ENCODE data around the gene LRRC18. TPM values are rescaled to one million over a fixed set of nuclear protein-coding genes. Genes with fewer than 3 reads are reported as not detected.

Gene LRRC18
- total RNA-seq, 3 donors from 2014 or later = not detected

- no peaks in the 10 kb centered on the region for H3K9me3 Mint-ChIP-seq
- no peak overlapping the region for H3K4me3 Mint-ChIP-seq
- no peak for ATAC-seq
- H3K27me3 Mint-ChIP-seq (ENCODE audit: low read depth) = no peaks in the 10 kb centered on the region
- no peaks in the 10 kb centered on the region for H3K36me3 Mint-ChIP-seq (ENCODE audit: insufficient read depth)
- no peaks in the 10 kb centered on the region for H3K4me1 Mint-ChIP-seq (ENCODE audit: low read depth)
- no peak for DNase-seq
Observed at GRCh38 chr10:48938990-48939536, 577 bp downstream of the LRRC18 start.

GRCh38 chr10:48938281-48938680 lies 1.4 kb downstream of the LRRC18 start:
- no peak overlapping the region for H3K4me3 Mint-ChIP-seq
- no peaks in the 10 kb centered on the region for H3K4me1 Mint-ChIP-seq (ENCODE audit: low read depth)
- H3K27me3 Mint-ChIP-seq (ENCODE audit: low read depth) = no peaks in the 10 kb centered on the region
- DNase-seq (no peak), ATAC-seq (no peak)
- H3K36me3 Mint-ChIP-seq (ENCODE audit: insufficient read depth) = no peaks in the 10 kb centered on the region
- H3K9me3 Mint-ChIP-seq = no peaks in the 10 kb centered on the region

- Mint-ChIP-seq H3K4me3 (no peak overlapping the region), H3K4me1 (ENCODE audit: low read depth) (no peaks in the 10 kb centered on the region), H3K36me3 (ENCODE audit: insufficient read depth) (no peaks in the 10 kb centered on the region), H3K27me3 (ENCODE audit: low read depth) (no peaks in the 10 kb centered on the region), H3K9me3 (no peaks in the 10 kb centered on the region)
- DNase-seq = no peak
- ATAC-seq = no peak
Observed at GRCh38 chr10:48937796-48938195, 1.8 kb downstream of the LRRC18 start.

- no peak for ATAC-seq
- Mint-ChIP-seq H3K4me3 (no peak overlapping the region), H3K36me3 (ENCODE audit: insufficient read depth) (no peaks in the 10 kb centered on the region), H3K4me1 (ENCODE audit: low read depth) (no peaks in the 10 kb centered on the region), H3K9me3 (no peaks in the 10 kb centered on the region), H3K27me3 (ENCODE audit: low read depth) (no peaks in the 10 kb centered on the region)
- DNase-seq = no peak
Observed at GRCh38 chr10:48935577-48935976, 4.1 kb downstream of the LRRC18 start.

GRCh38 chr10:48934672-48935501 lies 4.8 kb downstream of the LRRC18 start:
- ATAC-seq (no peak), DNase-seq (no peak)
- Mint-ChIP-seq H3K9me3 (no peaks in the 10 kb centered on the region), H3K36me3 (ENCODE audit: insufficient read depth) (no peaks in the 10 kb centered on the region), H3K4me3 (no peak overlapping the region), H3K27me3 (ENCODE audit: low read depth) (no peaks in the 10 kb centered on the region), H3K4me1 (ENCODE audit: low read depth) (no peaks in the 10 kb centered on the region)

- no peaks in the 10 kb centered on the region for H3K36me3 Mint-ChIP-seq (ENCODE audit: insufficient read depth)
- no peak overlapping the region for H3K4me3 Mint-ChIP-seq
- no peaks in the 10 kb centered on the region for H3K9me3 Mint-ChIP-seq
- no peak for DNase-seq
- no peak for ATAC-seq
- no peaks in the 10 kb centered on the region for H3K27me3 Mint-ChIP-seq (ENCODE audit: low read depth)
- H3K4me1 Mint-ChIP-seq (ENCODE audit: low read depth) = no peaks in the 10 kb centered on the region
Observed at GRCh38 chr10:48932831-48933664, 6.6 kb downstream of the LRRC18 start.

GRCh38 chr10:48931188-48931587 lies 8.5 kb downstream of the LRRC18 start:
- Mint-ChIP-seq H3K4me1 (ENCODE audit: low read depth) (no peaks in the 10 kb centered on the region), H3K36me3 (ENCODE audit: insufficient read depth) (no peaks in the 10 kb centered on the region), H3K27me3 (ENCODE audit: low read depth) (no peaks in the 10 kb centered on the region), H3K4me3 (no peak overlapping the region), H3K9me3 (no peaks in the 10 kb centered on the region)
- no peak for ATAC-seq
- DNase-seq = no peak

- no peak for ATAC-seq
- Mint-ChIP-seq H3K9me3 (no peaks in the 10 kb centered on the region), H3K4me1 (ENCODE audit: low read depth) (no peaks in the 10 kb centered on the region), H3K4me3 (no peak overlapping the region), H3K27me3 (ENCODE audit: low read depth) (no peaks in the 10 kb centered on the region), H3K36me3 (ENCODE audit: insufficient read depth) (no peaks in the 10 kb centered on the region)
- no peak for DNase-seq
Observed at GRCh38 chr10:48929413-48929990, 10.1 kb downstream of the LRRC18 start.

- H3K4me3 Mint-ChIP-seq = no peak overlapping the region
- no peaks in the 10 kb centered on the region for H3K36me3 Mint-ChIP-seq (ENCODE audit: insufficient read depth)
- ATAC-seq (no peak), DNase-seq (no peak)
- H3K4me1 Mint-ChIP-seq (ENCODE audit: low read depth) = no peaks in the 10 kb centered on the region
- no peaks in the 10 kb centered on the region for H3K9me3 Mint-ChIP-seq
- H3K27me3 Mint-ChIP-seq (ENCODE audit: low read depth) = no peaks in the 10 kb centered on the region
Observed at GRCh38 chr10:48926764-48927540, 12.7 kb downstream of the LRRC18 start.

- DNase-seq (no peak), ATAC-seq (no peak)
- Mint-ChIP-seq H3K4me1 (ENCODE audit: low read depth) (no peaks in the 10 kb centered on the region), H3K27me3 (ENCODE audit: low read depth) (no peaks in the 10 kb centered on the region), H3K4me3 (no peak overlapping the region), H3K9me3 (no peaks in the 10 kb centered on the region), H3K36me3 (ENCODE audit: insufficient read depth) (no peaks in the 10 kb centered on the region)
Observed at GRCh38 chr10:48926255-48926654, 13.4 kb downstream of the LRRC18 start.

- ATAC-seq (no peak), DNase-seq (no peak)
- no peak overlapping the region for H3K4me3 Mint-ChIP-seq
- no peaks in the 10 kb centered on the region for H3K4me1 Mint-ChIP-seq (ENCODE audit: low read depth)
- no peaks in the 10 kb centered on the region for H3K9me3 Mint-ChIP-seq
- no peaks in the 10 kb centered on the region for H3K27me3 Mint-ChIP-seq (ENCODE audit: low read depth)
- no peaks in the 10 kb centered on the region for H3K36me3 Mint-ChIP-seq (ENCODE audit: insufficient read depth)
Observed at GRCh38 chr10:48924988-48925387, 14.7 kb downstream of the LRRC18 start.

GRCh38 chr10:48923748-48924147 lies 15.9 kb downstream of the LRRC18 start:
- ATAC-seq (no peak), DNase-seq (no peak)
- H3K4me1 Mint-ChIP-seq (ENCODE audit: low read depth) = no peaks in the 10 kb centered on the region
- no peaks in the 10 kb centered on the region for H3K36me3 Mint-ChIP-seq (ENCODE audit: insufficient read depth)
- no peaks in the 10 kb centered on the region for H3K27me3 Mint-ChIP-seq (ENCODE audit: low read depth)
- H3K9me3 Mint-ChIP-seq = no peaks in the 10 kb centered on the region
- no peak overlapping the region for H3K4me3 Mint-ChIP-seq

GRCh38 chr10:48913674-48914073 lies 26.0 kb downstream of the LRRC18 start:
- no peak overlapping the region for H3K4me3 Mint-ChIP-seq
- ATAC-seq = no peak
- H3K27me3 Mint-ChIP-seq (ENCODE audit: low read depth) = peaks cover 3% of the 10 kb centered on the region
- no peaks in the 10 kb centered on the region for H3K36me3 Mint-ChIP-seq (ENCODE audit: insufficient read depth)
- no peak for DNase-seq
- no peaks in the 10 kb centered on the region for H3K4me1 Mint-ChIP-seq (ENCODE audit: low read depth)
- no peaks in the 10 kb centered on the region for H3K9me3 Mint-ChIP-seq

- DNase-seq = no peak
- Mint-ChIP-seq H3K27me3 (ENCODE audit: low read depth) (no peaks in the 10 kb centered on the region), H3K4me3 (no peak overlapping the region), H3K9me3 (no peaks in the 10 kb centered on the region), H3K4me1 (ENCODE audit: low read depth) (no peaks in the 10 kb centered on the region), H3K36me3 (ENCODE audit: insufficient read depth) (no peaks in the 10 kb centered on the region)
- ATAC-seq = no peak
Observed at GRCh38 chr10:48910548-48910947, 29.1 kb downstream of the LRRC18 start.
